ENCODE data around the gene PALLD. TPM values are rescaled to one million over a fixed set of nuclear protein-coding genes. Genes with fewer than 3 reads are reported as not detected.

Gene PALLD
- total and polyA plus RNA-seq, 9 donors, result 86.1 to 155 (median 146) TPM

- Histone ChIP-seq H3K4me1 (ENCODE audit: control insufficient read depth, insufficient read depth, low read length) (no peaks in the 10 kb centered on the region), H3K27ac (ENCODE audit: low read length) (no peak overlapping the region), H3K4me3 (ENCODE audit: low read length) (no peak overlapping the region), H3K27me3 (ENCODE audit: control insufficient read depth, insufficient read depth, low read length) (no peaks in the 10 kb centered on the region), H3K36me3 (ENCODE audit: control insufficient read depth, insufficient read depth, low read length) (no peaks in the 10 kb centered on the region), H3K9me3 (replicated peaks; ENCODE audit: control insufficient read depth, low read depth, low read length) (peaks cover 3% of the 10 kb centered on the region)
- WGBS (ENCODE audit: insufficient coverage), result no CpG with 5 or more reads among the region's 2 CpGs
- no peak for DNase-seq
Measured at GRCh38 chr4:168732714-168733113, 235.9 kb downstream of the PALLD start.

GRCh38 chr4:168734703-168735678 lies 238.1 kb downstream of the PALLD start:
- H3K27me3 ChIP-seq (ENCODE audit: control insufficient read depth, insufficient read depth, low read length), result no peaks in the 10 kb centered on the region
- 88% methylated on average over 3 of the region's 11 CpGs for WGBS (ENCODE audit: insufficient coverage)
- H3K4me3 ChIP-seq (ENCODE audit: low read length), result no peak overlapping the region
- H3K9me3 ChIP-seq (replicated peaks; ENCODE audit: control insufficient read depth, low read depth, low read length), result no peaks in the 10 kb centered on the region
- peak; percentile 81 for DNase-seq
- H3K36me3 ChIP-seq (ENCODE audit: control insufficient read depth, insufficient read depth, low read length), result no peaks in the 10 kb centered on the region
- peak overlapping the region; percentile 33 for H3K27ac ChIP-seq (ENCODE audit: low read length)
- H3K4me1 ChIP-seq (ENCODE audit: control insufficient read depth, insufficient read depth, low read length), result no peaks in the 10 kb centered on the region

- 40% methylated on average over 1 of the region's 3 CpGs for WGBS (ENCODE audit: insufficient coverage)
- Histone ChIP-seq H3K27me3 (ENCODE audit: control insufficient read depth, insufficient read depth, low read length) (no peaks in the 10 kb centered on the region), H3K9me3 (replicated peaks; ENCODE audit: control insufficient read depth, low read depth, low read length) (no peaks in the 10 kb centered on the region), H3K4me3 (ENCODE audit: low read length) (no peak overlapping the region), H3K36me3 (ENCODE audit: control insufficient read depth, insufficient read depth, low read length) (no peaks in the 10 kb centered on the region), H3K27ac (ENCODE audit: low read length) (no peak overlapping the region), H3K4me1 (ENCODE audit: control insufficient read depth, insufficient read depth, low read length) (no peaks in the 10 kb centered on the region)
- no peak for DNase-seq
Measured at GRCh38 chr4:168735735-168736134, 238.9 kb downstream of the PALLD start.

GRCh38 chr4:168736860-168737805 lies 240.3 kb downstream of the PALLD start:
- peak; percentile 22 for DNase-seq
- no CpG with 5 or more reads among the region's 7 CpGs for WGBS (ENCODE audit: insufficient coverage)
- Histone ChIP-seq H3K4me3 (ENCODE audit: low read length) (no peak overlapping the region), H3K36me3 (ENCODE audit: control insufficient read depth, insufficient read depth, low read length) (no peaks in the 10 kb centered on the region), H3K27me3 (ENCODE audit: control insufficient read depth, insufficient read depth, low read length) (no peaks in the 10 kb centered on the region), H3K4me1 (ENCODE audit: control insufficient read depth, insufficient read depth, low read length) (no peaks in the 10 kb centered on the region), H3K9me3 (replicated peaks; ENCODE audit: control insufficient read depth, low read depth, low read length) (no peaks in the 10 kb centered on the region), H3K27ac (ENCODE audit: low read length) (no peak overlapping the region)

GRCh38 chr4:168737806-168738172 lies 240.9 kb downstream of the PALLD start:
- 80% methylated on average over 2 of the region's 4 CpGs for WGBS (ENCODE audit: insufficient coverage)
- no peaks in the 10 kb centered on the region for H3K9me3 ChIP-seq (replicated peaks; ENCODE audit: control insufficient read depth, low read depth, low read length)
- no peak overlapping the region for H3K4me3 ChIP-seq (ENCODE audit: low read length)
- H3K27me3 ChIP-seq (ENCODE audit: control insufficient read depth, insufficient read depth, low read length), result no peaks in the 10 kb centered on the region
- H3K36me3 ChIP-seq (ENCODE audit: control insufficient read depth, insufficient read depth, low read length), result no peaks in the 10 kb centered on the region
- H3K27ac ChIP-seq (ENCODE audit: low read length), result no peak overlapping the region
- H3K4me1 ChIP-seq (ENCODE audit: control insufficient read depth, insufficient read depth, low read length), result no peaks in the 10 kb centered on the region
- no peak for DNase-seq

GRCh38 chr4:168739886-168740285 lies 243.0 kb downstream of the PALLD start:
- no peak overlapping the region for H3K27ac ChIP-seq (ENCODE audit: low read length)
- DNase-seq, result peak; percentile 25
- H3K27me3 ChIP-seq (ENCODE audit: control insufficient read depth, insufficient read depth, low read length), result no peaks in the 10 kb centered on the region
- no peaks in the 10 kb centered on the region for H3K4me1 ChIP-seq (ENCODE audit: control insufficient read depth, insufficient read depth, low read length)
- no peak overlapping the region for H3K4me3 ChIP-seq (ENCODE audit: low read length)
- H3K9me3 ChIP-seq (replicated peaks; ENCODE audit: control insufficient read depth, low read depth, low read length), result no peaks in the 10 kb centered on the region
- no peaks in the 10 kb centered on the region for H3K36me3 ChIP-seq (ENCODE audit: control insufficient read depth, insufficient read depth, low read length)
- no CpG with 5 or more reads among the region's 2 CpGs for WGBS (ENCODE audit: insufficient coverage)

GRCh38 chr4:168740691-168741090 lies 243.8 kb downstream of the PALLD start:
- no peaks in the 10 kb centered on the region for H3K9me3 ChIP-seq (replicated peaks; ENCODE audit: control insufficient read depth, low read depth, low read length)
- H3K27ac ChIP-seq (ENCODE audit: low read length), result no peak overlapping the region
- no CpG with 5 or more reads among the region's 3 CpGs for WGBS (ENCODE audit: insufficient coverage)
- no peak overlapping the region for H3K4me3 ChIP-seq (ENCODE audit: low read length)
- DNase-seq, result no peak
- no peaks in the 10 kb centered on the region for H3K27me3 ChIP-seq (ENCODE audit: control insufficient read depth, insufficient read depth, low read length)
- H3K36me3 ChIP-seq (ENCODE audit: control insufficient read depth, insufficient read depth, low read length), result no peaks in the 10 kb centered on the region
- H3K4me1 ChIP-seq (ENCODE audit: control insufficient read depth, insufficient read depth, low read length), result no peaks in the 10 kb centered on the region

GRCh38 chr4:168741281-168742173 lies 244.7 kb downstream of the PALLD start:
- H3K4me3 ChIP-seq (ENCODE audit: low read length), result no peak overlapping the region
- no peaks in the 10 kb centered on the region for H3K4me1 ChIP-seq (ENCODE audit: control insufficient read depth, insufficient read depth, low read length)
- H3K27me3 ChIP-seq (ENCODE audit: control insufficient read depth, insufficient read depth, low read length), result no peaks in the 10 kb centered on the region
- peak; percentile 60 for DNase-seq
- WGBS (ENCODE audit: insufficient coverage), result 90% methylated on average over 8 of the region's 11 CpGs
- no peaks in the 10 kb centered on the region for H3K36me3 ChIP-seq (ENCODE audit: control insufficient read depth, insufficient read depth, low read length)
- H3K27ac ChIP-seq (ENCODE audit: low read length), result no peak overlapping the region
- no peaks in the 10 kb centered on the region for H3K9me3 ChIP-seq (replicated peaks; ENCODE audit: control insufficient read depth, low read depth, low read length)

- Histone ChIP-seq H3K27me3 (ENCODE audit: control insufficient read depth, insufficient read depth, low read length) (no peaks in the 10 kb centered on the region), H3K27ac (ENCODE audit: low read length) (no peak overlapping the region), H3K4me3 (ENCODE audit: low read length) (no peak overlapping the region), H3K9me3 (replicated peaks; ENCODE audit: control insufficient read depth, low read depth, low read length) (no peaks in the 10 kb centered on the region), H3K4me1 (ENCODE audit: control insufficient read depth, insufficient read depth, low read length) (no peaks in the 10 kb centered on the region), H3K36me3 (ENCODE audit: control insufficient read depth, insufficient read depth, low read length) (no peaks in the 10 kb centered on the region)
- DNase-seq, result no peak
- no CpG with 5 or more reads among the region's 3 CpGs for WGBS (ENCODE audit: insufficient coverage)
Measured at GRCh38 chr4:168743131-168743530, 246.3 kb downstream of the PALLD start.
